Neuronal stem cell (in vitro differentiated cells): ENCODE measurements around the gene CGRRF1.

Experiments used
- DNase-seq: peaks from one replicate; pipeline ENCODE4 v3.0.0-alpha.2; 2013; ENCODE audit warnings: low spot score
- H2AFZ ChIP-seq: one replicate; pipeline ENCODE4 v1.6.1; 2013; ENCODE audit warnings: mild to moderate bottlenecking, low read length, inconsistent platforms
- H2AK5ac ChIP-seq: 2 replicates; pipeline ENCODE4 v1.6.1; 2013; ENCODE audit warnings: low read depth, mild to moderate bottlenecking, inconsistent platforms, low read length, moderate library complexity, mixed read lengths
- H2BK120ac ChIP-seq: 2 replicates; pipeline ENCODE4 v1.6.1; 2013; ENCODE audit warnings: low read depth, mild to moderate bottlenecking, inconsistent platforms, low read length, moderate library complexity, mixed read lengths
- H2BK12ac ChIP-seq: one replicate; pipeline ENCODE4 v1.6.1; 2013; ENCODE audit warnings: low read length, inconsistent platforms
- H2BK15ac ChIP-seq: 2 replicates; pipeline ENCODE4 v1.6.1; 2013; ENCODE audit warnings: mild to moderate bottlenecking, low read length, inconsistent platforms, mixed read lengths
- H2BK5ac ChIP-seq: one replicate; pipeline ENCODE4 v1.6.1; 2013; ENCODE audit warnings: inconsistent platforms, mild to moderate bottlenecking, low read length, moderate library complexity
- H3K14ac ChIP-seq: one replicate; pipeline ENCODE4 v1.6.1; 2013; ENCODE audit warnings: low read length, inconsistent platforms
- H3K18ac ChIP-seq: 2 replicates; pipeline ENCODE4 v1.6.1; 2013; ENCODE audit warnings: low read length, inconsistent platforms
- H3K23ac ChIP-seq: 2 replicates; pipeline ENCODE4 v1.6.1; 2013; ENCODE audit warnings: low read depth, mild to moderate bottlenecking, mixed read lengths, low read length, inconsistent platforms; ENCODE audit not compliant: poor library complexity
- H3K27ac ChIP-seq: replicated peaks from 3 replicates; pipeline ENCODE4 v1.5.1; 2013; ENCODE audit warnings: low read length, inconsistent platforms
- H3K27me3 ChIP-seq, 3 experiments: 2 replicates each; pipeline ENCODE4 v1.6.1; 2013; ENCODE audit warnings: low read length in 3 of 3, mild to moderate bottlenecking in 2 of 3, inconsistent platforms in 1 of 3, low read depth in 1 of 3, mixed read lengths in 1 of 3, moderate library complexity in 1 of 3; ENCODE audit not compliant: control insufficient read depth in 3 of 3, insufficient read depth in 3 of 3
- H3K36me3 ChIP-seq, 2 donors: replicated peaks in 1 of 2; 2 replicates each; pipeline ENCODE4 v1.6.1; 2013; ENCODE audit warnings: low read length in 2 of 2; ENCODE audit not compliant: control insufficient read depth in 2 of 2, insufficient read depth in 2 of 2
- H3K4ac ChIP-seq: 2 replicates; pipeline ENCODE4 v1.6.1; 2013; ENCODE audit warnings: inconsistent platforms, mild to moderate bottlenecking, low read length, moderate library complexity
- H3K4me1 ChIP-seq, 2 donors: 1 replicate in 1 of 2; 2 replicates in 1 of 2; pipeline ENCODE4 v1.6.1; 2013; ENCODE audit warnings: low read length in 2 of 2, low read depth in 1 of 2; ENCODE audit not compliant: control insufficient read depth in 2 of 2, insufficient read depth in 1 of 2
- H3K4me2 ChIP-seq: one replicate; pipeline ENCODE4 v1.6.1; 2013; ENCODE audit warnings: mild to moderate bottlenecking, low read length, inconsistent platforms; ENCODE audit not compliant: insufficient read depth, poor library complexity, severe bottlenecking
- H3K4me3 ChIP-seq, 2 donors: 2 replicates each; pipeline ENCODE4 v1.5.1; 2013; ENCODE audit warnings: low read length in 2 of 2, mild to moderate bottlenecking in 2 of 2, inconsistent platforms in 1 of 2, moderate library complexity in 1 of 2
- H3K79me1 ChIP-seq: one replicate; pipeline ENCODE4 v1.6.1; 2013; ENCODE audit warnings: low read depth, mild to moderate bottlenecking, inconsistent platforms, low read length, moderate library complexity
- H3K9ac ChIP-seq: one replicate; pipeline ENCODE4 v1.6.1; 2013; ENCODE audit warnings: mild to moderate bottlenecking, low read depth, low read length, inconsistent platforms; ENCODE audit not compliant: poor library complexity
- H3K9me3 ChIP-seq, 2 donors: replicated peaks in 1 of 2; 2 replicates each; pipeline versions ENCODE3 to v1.6.1; 2013; ENCODE audit warnings: low read length in 2 of 2, mild to moderate bottlenecking in 2 of 2, inconsistent platforms in 1 of 2, low read depth in 1 of 2, mixed read lengths in 1 of 2, moderate library complexity in 1 of 2; ENCODE audit not compliant: control insufficient read depth in 2 of 2, insufficient read depth in 1 of 2
- H4K8ac ChIP-seq: one replicate; pipeline ENCODE4 v1.6.1; 2013; ENCODE audit warnings: low read depth, mild to moderate bottlenecking, inconsistent platforms, low read length, moderate library complexity
- H4K91ac ChIP-seq: one replicate; pipeline ENCODE4 v1.6.1; 2013; ENCODE audit warnings: low read length, low read depth, mild to moderate bottlenecking, inconsistent platforms; ENCODE audit not compliant: poor library complexity
- WGBS, 2 donors: extraction: QIAGEN DNeasy Blood & Tissue Kit; methylation state at CpG; one replicate each; pipeline ENCODE4 v1.1.7; 2013; ENCODE audit warnings: missing lambda C conversion rate in 2 of 2, mixed read lengths in 1 of 2; ENCODE audit not compliant: insufficient read length in 2 of 2, insufficient replicate concordance in 1 of 2; ENCODE audit errors: extremely low coverage in 2 of 2; 5-methylcytosine and 5-hydroxymethylcytosine counted together

Gene CGRRF1

GRCh38 chr14:54498095-54498531 lies 11.6 kb upstream of the CGRRF1 start:
- Histone ChIP-seq H4K91ac (no peak overlapping the region), H3K27me3 (peaks cover 0 to 8% (median 0%) of the 10 kb centered on the region in 3 experiments), H3K9me3 (no peaks in the 10 kb centered on the region), H2AK5ac (no peak overlapping the region), H3K23ac (no peak overlapping the region), H2AFZ (no peak overlapping the region), H3K4me3 (no peak overlapping the region), H3K9ac (no peak overlapping the region), H2BK120ac (no peak overlapping the region), H3K4ac (peak overlapping the region; percentile 6), H2BK5ac (no peak overlapping the region), H3K79me1 (no peaks in the 10 kb centered on the region), H3K27ac (no peak overlapping the region), H4K8ac (no peak overlapping the region), H2BK15ac (no peak overlapping the region), H3K14ac (no peak overlapping the region), H3K18ac (no peak overlapping the region), H2BK12ac (no peak overlapping the region), H3K36me3 (no peaks in the 10 kb centered on the region), H3K4me2 (no peak overlapping the region), H3K4me1 (peaks cover 0 to under 1% of the 10 kb centered on the region in 2 donors)
- no CpG with 5 or more reads among the region's 5 CpGs for WGBS, 2 donors
- no peak for DNase-seq

DNA sequence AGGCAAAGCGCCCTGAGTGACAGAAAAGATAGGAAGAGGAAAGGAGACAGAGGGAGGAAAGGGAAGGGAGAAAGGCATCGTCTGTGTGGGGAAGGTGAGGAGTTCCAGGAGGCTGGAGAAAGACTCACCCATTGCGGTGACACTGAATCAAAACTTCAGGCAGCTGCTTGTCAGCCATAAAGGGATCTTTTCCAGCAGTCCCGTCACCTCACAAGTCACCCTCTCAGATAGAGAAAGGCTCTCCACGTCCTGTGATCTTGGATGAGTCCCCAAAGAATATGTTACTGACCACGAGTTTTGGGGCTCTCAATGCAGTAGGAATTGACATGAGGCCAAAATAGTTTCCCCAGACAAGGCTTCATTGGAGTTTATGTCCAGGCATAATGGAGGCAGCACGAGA lies 11.1 kb upstream of the CGRRF1 start:
- Histone ChIP-seq H2BK15ac (no peak overlapping the region), H3K23ac (no peak overlapping the region)

DNA sequence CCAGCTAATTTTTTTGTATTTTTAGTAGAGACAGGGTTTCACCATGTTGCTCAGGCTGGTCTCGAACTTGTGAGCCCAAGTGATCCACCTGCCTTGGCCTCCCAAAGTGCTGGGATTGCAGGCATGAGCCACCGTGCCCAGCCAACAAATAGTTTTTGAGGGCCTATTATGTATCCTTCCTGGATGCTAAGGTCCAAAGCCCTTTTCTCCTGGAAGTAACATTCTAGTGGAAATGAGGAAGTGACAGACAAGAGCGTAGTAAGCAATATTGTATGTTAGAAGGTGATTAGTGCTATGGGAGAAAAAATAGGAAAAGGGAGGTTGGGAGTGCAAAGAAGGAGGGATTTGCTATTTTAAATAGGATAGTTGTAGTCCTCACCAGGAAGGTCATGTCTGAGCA lies 9.0 kb upstream of the CGRRF1 start:
- H3K79me1 ChIP-seq, result no peaks in the 10 kb centered on the region
- H3K23ac ChIP-seq, result no peak overlapping the region
- no peak overlapping the region for H2BK12ac ChIP-seq
- H3K14ac ChIP-seq, result no peak overlapping the region
- peaks cover 0 to 11% (median 0%) of the 10 kb centered on the region in 3 experiments for H3K27me3 ChIP-seq
- H2BK15ac ChIP-seq, result no peak overlapping the region
- no peak overlapping the region for H3K4me2 ChIP-seq
- no peak overlapping the region for H4K8ac ChIP-seq
- H3K9ac ChIP-seq, result no peak overlapping the region
- H3K4me1 ChIP-seq, result no peaks in the 10 kb centered on the region
- DNase-seq, result no peak
- H3K27ac ChIP-seq, result no peak overlapping the region
- no peak overlapping the region for H2AK5ac ChIP-seq
- H3K18ac ChIP-seq, result no peak overlapping the region
- H3K4ac ChIP-seq, result no peak overlapping the region
- H2AFZ ChIP-seq, result no peak overlapping the region
- H2BK120ac ChIP-seq, result no peak overlapping the region
- no peaks in the 10 kb centered on the region for H3K9me3 ChIP-seq
- no peak overlapping the region for H4K91ac ChIP-seq
- no peak overlapping the region for H2BK5ac ChIP-seq
- WGBS, 2 donors, result no CpG with 5 or more reads among the region's 3 CpGs
- H3K4me3 ChIP-seq, result no peak overlapping the region
- no peaks in the 10 kb centered on the region for H3K36me3 ChIP-seq

More for the DNA sequence above, 11.1 kb upstream of the CGRRF1 start:
- no peak overlapping the region for H3K9ac ChIP-seq
- no peak for DNase-seq
- H3K4ac ChIP-seq, result peak overlapping the region; percentile 6
- WGBS, 2 donors, result no CpG with 5 or more reads among the region's 7 CpGs
- H4K91ac ChIP-seq, result no peak overlapping the region
- H2AK5ac ChIP-seq, result no peak overlapping the region
- no peaks in the 10 kb centered on the region for H3K9me3 ChIP-seq
- H3K27me3 ChIP-seq, result peaks cover 0 to 8% (median 0%) of the 10 kb centered on the region in 3 experiments
- H3K4me3 ChIP-seq, result no peak overlapping the region
- H3K36me3 ChIP-seq, result no peaks in the 10 kb centered on the region
- H2BK12ac ChIP-seq, result no peak overlapping the region
- H4K8ac ChIP-seq, result no peak overlapping the region
- H3K27ac ChIP-seq, result no peak overlapping the region
- H3K18ac ChIP-seq, result no peak overlapping the region
- H3K14ac ChIP-seq, result no peak overlapping the region
- no peaks in the 10 kb centered on the region for H3K4me1 ChIP-seq
- H2BK120ac ChIP-seq, result no peak overlapping the region
- H2BK5ac ChIP-seq, result no peak overlapping the region
- H2AFZ ChIP-seq, result no peak overlapping the region
- H3K4me2 ChIP-seq, result no peak overlapping the region
- H3K79me1 ChIP-seq, result no peaks in the 10 kb centered on the region

DNA sequence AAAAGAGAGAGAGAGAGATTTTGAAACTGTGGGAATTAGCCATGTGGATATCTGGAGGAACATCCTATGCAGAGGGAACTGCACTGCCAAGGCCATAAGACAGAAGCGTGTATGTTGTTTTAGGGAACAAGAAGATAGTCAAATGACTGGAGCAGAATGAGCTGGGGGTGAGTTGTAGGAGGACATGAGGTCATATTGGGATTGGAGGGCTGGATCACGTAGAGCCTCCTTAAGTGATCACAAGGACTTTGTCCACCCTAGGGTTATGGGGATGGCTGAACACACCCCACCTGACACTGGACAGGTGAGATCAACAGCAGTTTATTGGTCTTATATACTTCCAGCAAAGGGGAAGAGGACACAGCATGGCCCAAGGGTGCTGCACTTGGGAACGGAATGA lies 8.2 kb upstream of the CGRRF1 start:
- WGBS, 2 donors, result no CpG with 5 or more reads among the region's 3 CpGs
- H3K23ac ChIP-seq, result no peak overlapping the region
- H3K79me1 ChIP-seq, result no peaks in the 10 kb centered on the region
- H2BK12ac ChIP-seq, result no peak overlapping the region
- no peak overlapping the region for H2BK5ac ChIP-seq
- no peaks in the 10 kb centered on the region for H3K4me1 ChIP-seq
- no peak overlapping the region for H4K8ac ChIP-seq
- H3K4me3 ChIP-seq, result no peak overlapping the region
- H3K4ac ChIP-seq, result no peak overlapping the region
- peaks cover 0 to 14% (median 0%) of the 10 kb centered on the region in 3 experiments for H3K27me3 ChIP-seq
- H2BK15ac ChIP-seq, result no peak overlapping the region
- no peak overlapping the region for H2BK120ac ChIP-seq
- H2AK5ac ChIP-seq, result no peak overlapping the region
- no peak for DNase-seq
- H3K9me3 ChIP-seq, result no peaks in the 10 kb centered on the region
- H4K91ac ChIP-seq, result no peak overlapping the region
- no peak overlapping the region for H3K9ac ChIP-seq
- no peaks in the 10 kb centered on the region for H3K36me3 ChIP-seq
- no peak overlapping the region for H3K27ac ChIP-seq
- H3K14ac ChIP-seq, result no peak overlapping the region
- H2AFZ ChIP-seq, result no peak overlapping the region
- H3K4me2 ChIP-seq, result no peak overlapping the region
- H3K18ac ChIP-seq, result no peak overlapping the region
